BJ (cell line): ENCODE measurements around the gene C14orf119. TPM values are rescaled to one million over a fixed set of nuclear protein-coding genes. Genes with fewer than 3 reads are reported as not detected.

Experiments used
- CTCF ChIA-PET: fragments of 350-600 bp; formaldehyde crosslinking; extraction: SDS; loops from one replicate; lab custom pipeline; 2021; ENCODE audit warnings: antibody characterized with exemption, inconsistent platforms; lab: Yijun Ruan, JAX
- POLR2A ChIA-PET: fragments of 300-600 bp; sonication (Branson Sonifier 250); formaldehyde crosslinking; extraction: SDS; loops from one replicate; lab custom pipeline; 2021; ENCODE audit warnings: antibody characterized with exemption; lab: Charles Lee
- DNase-seq: peaks from one replicate; pipeline ENCODE4 v3.0.0-alpha.2; 2011; ENCODE audit warnings: low read depth
- H3K27me3 ChIP-seq: 2 replicates; pipeline ENCODE4 v1.6.0; 2011; ENCODE audit warnings: low read length; ENCODE audit not compliant: control insufficient read depth, insufficient read depth
- H3K36me3 ChIP-seq: 2 replicates; pipeline ENCODE4 v1.5.1; 2011; ENCODE audit warnings: low read length; ENCODE audit not compliant: control insufficient read depth, insufficient read depth
- H3K4me3 ChIP-seq: 2 replicates; pipeline ENCODE4 v1.5.1; 2011; ENCODE audit warnings: low read depth, mild to moderate bottlenecking, control low read depth, low read length
- CTCF ChIP-seq: IDR thresholded peaks from 2 replicates; pipeline ENCODE4 v1.5.1; 2011; ENCODE audit warnings: low read depth, mild to moderate bottlenecking, control low read depth, inconsistent platforms, low read length, moderate library complexity; ENCODE audit not compliant: insufficient read depth
- polyA plus RNA-seq: library from polyadenylated mRNA; depleted of rRNA; stranded (reverse); fragments of >200 nt; gene quantifications from 2 replicates; pipeline ENCODE4 v1.2.3, GENCODE V29; 2011

The C14orf119 gene
- polyA plus RNA-seq, 1 experiment = 104 TPM

- no peak for DNase-seq
- CTCF ChIA-PET = interaction anchor here (1.0 to 4.0 kb wide), 3 partner anchors 15 to 40 kb away, joined by 3 to 20 read pairs (median 9); no protein-coding TSS in a partner anchor
- no peaks in the 10 kb centered on the region for H3K27me3 ChIP-seq
- TF ChIP-seq CTCF = no peak
- no peak overlapping the region for H3K4me3 ChIP-seq
- no peaks in the 10 kb centered on the region for H3K36me3 ChIP-seq
- POLR2A ChIA-PET = no interaction called here
Observed at GRCh38 chr14:23146351-23146910, 51.1 kb downstream of the C14orf119 start.

- Histone ChIP-seq H3K36me3 (no peaks in the 10 kb centered on the region), H3K4me3 (no peak overlapping the region), H3K27me3 (no peaks in the 10 kb centered on the region)
- CTCF ChIA-PET = interaction anchor here (1.3 to 4.0 kb wide), 3 partner anchors 9 to 40 kb away, joined by 5 to 20 read pairs (median 9); no protein-coding TSS in a partner anchor
- POLR2A ChIA-PET = no interaction called here
- DNase-seq = no peak
- no peak for TF ChIP-seq CTCF
Observed at GRCh38 chr14:23146980-23147379, 51.7 kb downstream of the C14orf119 start.

- Histone ChIP-seq H3K27me3 (no peaks in the 10 kb centered on the region), H3K4me3 (no peak overlapping the region), H3K36me3 (no peaks in the 10 kb centered on the region)
- ChIA-PET CTCF (interaction anchor here (1.3 to 4.0 kb wide), 2 partner anchors 9 to 27 kb away, joined by 5 to 20 read pairs; no protein-coding TSS in a partner anchor), POLR2A (no interaction called here)
- no peak for DNase-seq
- TF ChIP-seq CTCF = no peak
Observed at GRCh38 chr14:23147676-23148075, 52.4 kb downstream of the C14orf119 start.

GRCh38 chr14:23148591-23149249 is 53.4 kb downstream of the C14orf119 start:
- POLR2A ChIA-PET = interaction anchor here (0.6 kb wide), 1 partner anchor 91 kb away, joined by 3 read pairs; no protein-coding TSS in a partner anchor
- no peak for DNase-seq
- Histone ChIP-seq H3K36me3 (no peaks in the 10 kb centered on the region), H3K27me3 (no peaks in the 10 kb centered on the region), H3K4me3 (no peak overlapping the region)
- no peak for TF ChIP-seq CTCF
- CTCF ChIA-PET = interaction anchor here (3.3 to 4.0 kb wide), 2 partner anchors 28 to 38 kb away, joined by 11 to 18 read pairs; no protein-coding TSS in a partner anchor

GRCh38 chr14:23149745-23150144 is 54.4 kb downstream of the C14orf119 start:
- no peak for DNase-seq
- no peaks in the 10 kb centered on the region for H3K36me3 ChIP-seq
- H3K4me3 ChIP-seq = no peak overlapping the region
- TF ChIP-seq CTCF = no peak
- POLR2A ChIA-PET = no interaction called here
- CTCF ChIA-PET = interaction anchor here (1.7 to 4.0 kb wide), 3 partner anchors 11 to 37 kb away, joined by 4 to 18 read pairs (median 11); no protein-coding TSS in a partner anchor
- no peaks in the 10 kb centered on the region for H3K27me3 ChIP-seq
